GM21737 (cell line): ENCODE measurements around the gene MLN.

Experiments
- ATAC-seq: cut with Tn5 transposase; IDR thresholded peaks from one replicate; pipeline ENCODE4 v1.9.1; 2021; ENCODE audit warnings: mild to moderate bottlenecking, moderate library complexity; ENCODE audit not compliant: unreplicated experiment

Gene MLN

DNA sequence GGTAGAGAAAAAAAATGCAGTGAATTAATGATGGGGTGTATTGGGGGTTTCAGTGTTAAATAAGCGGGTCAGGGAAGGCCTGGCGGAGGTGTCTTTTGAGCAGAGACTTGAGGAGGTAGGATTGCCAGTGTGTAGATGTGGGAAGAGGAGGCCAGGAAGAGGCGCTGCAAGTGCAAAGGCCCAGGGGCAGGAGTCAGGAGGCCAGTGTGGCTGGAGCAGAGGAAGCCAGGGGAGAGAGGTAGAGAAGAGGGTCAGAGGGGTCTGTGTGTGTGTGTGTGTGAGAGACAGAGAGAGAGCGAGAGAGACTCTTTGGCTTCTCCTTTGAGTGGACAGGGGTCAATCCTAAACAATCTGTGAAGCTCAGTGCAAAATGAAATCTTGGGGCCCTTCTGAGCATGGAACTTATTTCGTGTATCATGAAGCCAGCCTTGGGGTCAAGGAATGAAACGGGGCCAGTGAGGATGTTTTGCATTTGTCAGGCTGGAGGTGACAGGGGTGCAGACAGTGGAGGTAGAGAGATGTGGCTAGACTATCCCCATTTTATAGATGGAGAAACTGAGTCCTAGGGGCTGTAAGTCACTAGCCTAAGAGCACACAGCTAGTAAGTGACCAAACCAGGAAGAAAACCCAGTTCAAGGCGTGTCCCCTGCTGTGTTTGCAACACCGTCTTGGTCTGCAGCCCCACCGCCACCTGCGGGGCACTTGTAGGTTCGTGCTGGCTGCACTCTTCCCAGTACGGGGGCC is 47.4 kb downstream of the MLN start:
- ATAC-seq: no peak

GRCh38 chr6:33755070-33755869 is 48.5 kb downstream of the MLN start:
- no peak for ATAC-seq

DNA sequence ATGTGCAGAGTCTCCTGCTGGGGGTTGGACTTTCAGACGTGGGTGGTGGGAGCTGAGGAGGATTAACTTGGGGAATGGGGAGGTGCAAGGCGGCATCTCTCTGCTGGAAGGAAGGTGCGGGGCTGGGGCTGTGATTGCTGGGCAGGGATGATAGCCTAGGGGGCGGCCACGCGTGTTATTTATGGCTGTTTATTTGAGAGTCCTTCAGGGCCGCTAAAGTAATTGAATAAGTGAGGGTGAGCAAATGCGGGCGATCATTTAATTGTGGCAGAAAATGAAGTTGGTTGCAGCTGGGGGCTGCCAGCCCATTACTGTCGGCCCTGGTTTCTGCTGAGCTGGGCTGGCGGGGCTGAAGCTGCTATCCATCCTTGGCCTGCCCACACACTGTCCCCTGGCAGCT is 49.6 kb downstream of the MLN start:
- ATAC-seq: no peak

- ATAC-seq: no peak
These were observed 51.2 kb downstream of the MLN start for GRCh38 chr6:33752646-33753015.

DNA sequence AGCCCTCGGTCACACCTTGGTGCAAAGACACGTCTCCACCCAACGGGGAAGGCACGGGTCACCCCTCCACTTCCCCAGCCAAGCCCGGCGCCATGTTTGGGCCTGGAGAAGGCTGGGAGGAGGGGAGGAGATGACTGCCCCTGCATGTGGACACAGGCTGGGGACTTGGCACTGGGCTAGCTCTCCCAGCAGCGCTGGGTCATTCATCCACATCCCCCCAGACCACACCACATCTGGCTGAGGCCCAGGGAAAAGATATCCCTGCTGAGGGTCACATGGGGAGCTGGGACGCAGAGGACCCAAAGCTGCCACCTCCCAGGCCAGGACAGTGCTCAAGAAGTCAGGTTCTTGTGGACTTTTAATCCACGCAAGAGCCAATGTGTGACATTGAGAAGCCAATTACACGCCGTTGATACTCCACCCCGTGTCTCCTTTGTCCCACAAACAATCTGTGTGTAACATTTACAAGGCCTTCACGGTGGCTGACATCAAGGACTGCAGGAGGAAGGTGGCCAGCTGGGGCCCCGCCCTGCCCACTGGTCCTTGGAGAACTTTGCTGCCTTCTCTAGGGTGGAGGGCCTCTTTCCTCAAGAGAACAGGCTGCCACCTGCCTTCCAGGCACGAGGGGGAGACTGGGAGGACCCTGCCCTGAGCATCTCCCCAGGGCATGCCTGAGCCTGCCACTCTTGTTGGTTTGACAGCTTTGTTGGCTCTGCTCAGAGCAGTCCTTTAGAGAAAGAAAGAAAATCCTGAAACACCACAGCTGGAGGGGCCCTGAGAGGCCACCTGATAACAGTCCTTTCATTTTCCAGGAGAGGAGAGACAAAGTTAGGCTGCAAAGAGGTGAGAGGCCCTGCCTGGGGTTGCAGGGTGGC is 51.8 kb downstream of the MLN start:
- no peak for ATAC-seq

DNA sequence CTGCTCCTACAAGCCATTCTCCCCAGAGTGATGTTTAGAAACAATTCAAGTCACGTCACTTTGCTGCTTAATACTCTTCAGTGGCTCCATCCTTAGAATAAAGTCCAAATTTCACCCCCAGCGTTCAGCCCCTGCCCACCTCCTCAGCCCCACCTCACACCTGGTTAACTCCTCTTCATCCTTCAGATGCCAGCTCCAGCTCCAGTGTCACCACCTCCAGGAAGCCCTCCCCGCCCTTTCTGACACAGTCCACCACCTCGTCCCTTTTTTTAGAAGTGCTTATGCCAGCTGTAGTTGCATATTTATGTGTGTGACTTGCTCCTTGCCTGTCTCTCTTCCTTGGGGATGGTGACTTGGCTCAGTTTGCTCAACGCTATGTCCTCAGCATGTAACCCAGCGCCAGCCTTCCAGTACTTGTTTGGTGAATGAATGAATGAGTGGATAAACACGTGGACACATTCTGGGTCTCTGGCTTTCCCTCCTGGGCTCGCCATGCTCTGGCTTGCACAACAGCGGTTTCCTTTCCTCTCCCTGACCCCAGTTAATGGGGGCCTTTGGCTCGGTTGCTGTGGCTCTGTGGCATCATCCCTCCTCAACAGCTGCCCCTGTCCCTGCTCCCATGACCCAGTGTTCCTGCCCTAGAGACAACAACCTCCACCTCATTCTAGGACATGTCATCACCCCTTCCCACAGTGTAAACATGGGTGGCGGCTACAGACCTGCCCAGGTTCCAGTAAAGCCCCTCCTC is 53.4 kb downstream of the MLN start:
- no peak for ATAC-seq

- ATAC-seq: no peak
These were observed 54.4 kb downstream of the MLN start for GRCh38 chr6:33749401-33749800.

GRCh38 chr6:33748841-33749240 is 55.0 kb downstream of the MLN start:
- no peak for ATAC-seq

DNA sequence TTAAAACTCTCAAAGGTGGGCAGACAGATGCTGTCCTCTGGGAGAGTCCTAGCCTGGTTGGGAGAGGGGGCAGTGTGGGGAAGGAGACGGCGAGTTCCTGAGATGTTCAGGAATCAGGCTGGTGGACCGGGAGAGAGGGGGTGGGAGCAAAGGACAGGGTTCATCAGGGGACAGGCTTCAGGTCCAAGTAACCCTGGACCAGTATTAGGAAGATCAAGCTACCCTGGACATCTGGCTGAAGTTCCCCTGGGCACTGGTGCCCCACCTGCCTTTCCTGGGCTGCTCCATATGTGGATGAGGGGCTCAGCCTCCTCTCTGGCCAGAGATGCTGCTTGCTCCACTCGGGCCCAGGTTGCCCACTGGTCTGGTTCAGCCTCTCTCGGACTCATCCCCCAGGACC is 56.0 kb downstream of the MLN start:
- no peak for ATAC-seq

GRCh38 chr6:33746651-33747100 is 57.1 kb downstream of the MLN start, which contains the start of gene IP6K3:
IP6K3 (minus strand) TSS chr6:33746905; CDS start chr6:33735476, 11,429 bp downstream.
- no peak for ATAC-seq

DNA sequence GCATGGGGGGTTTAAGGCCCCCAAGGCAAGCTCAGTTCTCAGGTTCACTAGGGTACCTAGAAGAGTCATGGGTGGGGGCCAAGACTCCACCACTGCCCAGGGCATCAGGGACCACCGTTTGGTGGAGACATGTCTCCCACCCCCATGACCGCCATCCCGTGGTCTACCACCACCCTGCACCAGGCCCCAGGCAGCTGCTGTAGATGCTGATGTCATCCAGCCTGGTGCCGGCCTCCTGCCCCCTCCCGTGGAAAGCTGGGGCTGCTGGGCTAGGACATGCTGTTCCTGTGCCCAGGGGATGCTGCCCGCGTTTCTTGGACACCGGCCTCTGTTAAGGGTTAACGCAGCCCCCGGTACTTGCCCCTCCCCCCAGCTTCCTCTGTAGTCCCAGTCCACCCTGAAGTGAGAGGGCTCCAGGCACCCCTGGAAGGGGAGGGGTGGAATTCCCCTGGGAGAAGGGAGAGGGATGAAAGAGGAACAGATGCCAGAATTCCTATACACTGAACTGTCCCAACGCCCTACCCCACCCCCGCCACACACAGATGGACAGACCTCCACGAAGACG is 57.7 kb downstream of the MLN start:
- ATAC-seq: no peak

- no peak for ATAC-seq
These were observed 58.3 kb downstream of the MLN start for GRCh38 chr6:33745548-33745947.

DNA sequence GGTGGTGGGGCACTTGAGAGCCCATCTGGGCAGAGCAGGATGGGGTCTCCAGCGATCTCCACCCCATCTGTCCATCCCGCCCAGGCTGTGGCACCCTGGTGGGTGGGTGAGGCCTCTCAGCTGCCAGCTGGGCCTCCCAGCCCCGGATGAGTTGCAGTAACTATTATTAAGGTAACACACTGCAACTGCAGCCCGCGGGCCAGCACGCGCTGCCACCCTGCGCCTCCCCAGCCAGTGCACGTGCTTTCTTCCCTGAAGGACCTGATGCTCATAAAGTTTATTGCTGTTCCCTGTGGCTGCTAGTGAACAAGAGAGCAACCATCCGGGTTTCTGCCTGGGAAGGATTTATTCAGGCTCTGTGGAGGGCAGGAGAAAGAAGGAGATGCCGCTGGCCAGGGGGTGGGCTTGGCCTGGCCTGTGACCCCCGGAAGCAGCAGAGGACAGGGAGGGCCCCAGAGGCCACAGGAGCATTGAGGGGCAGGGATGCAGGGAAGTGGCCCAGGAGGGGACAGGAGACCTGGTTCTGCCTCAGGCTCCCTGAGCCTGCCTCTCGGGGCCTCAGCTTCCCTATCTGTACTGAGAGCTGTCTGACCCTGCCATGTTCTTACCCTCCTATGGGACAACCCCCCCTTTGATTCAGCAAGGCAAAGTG is 58.8 kb downstream of the MLN start:
- no peak for ATAC-seq
